Psoas muscle (tissue), 8 donors: Measurements from ENCODE around the gene CLASRP. TPM values are rescaled to one million over a fixed set of nuclear protein-coding genes. Genes with fewer than 3 reads are reported as not detected.

Experiments
- ATAC-seq, 4 donors: fragments of 200-7000 bp; cut with Tn5 transposase; one replicate each; pipeline ENCODE4 v1.9.1; 2020; ENCODE audit warnings: moderate library complexity in 3 of 4, mild to moderate bottlenecking in 2 of 4
- DNase-seq, 2 donors: peaks; one replicate each; pipeline ENCODE4 v3.0.0-alpha.2; 2020
- H3K27ac ChIP-seq: fragments of 200-600 bp; one replicate; pipeline ENCODE4 v1.8.0; 2022
- H3K27me3 ChIP-seq, 3 donors: fragments of 200-600 bp in 1 of 3; one replicate each; pipeline versions ENCODE4 v1.6.1 to v1.8.0; 2013 to 2022; ENCODE audit warnings: low read length in 2 of 3, mild to moderate bottlenecking in 2 of 3, moderate library complexity in 1 of 3; ENCODE audit not compliant: insufficient read depth in 3 of 3
- H3K36me3 ChIP-seq, 2 donors: fragments of 200-600 bp in 1 of 2; one replicate each; pipeline versions ENCODE4 v1.6.1 to v1.8.0; 2013 to 2022; ENCODE audit warnings: low read depth in 1 of 2, mild to moderate bottlenecking in 1 of 2, moderate library complexity in 1 of 2; ENCODE audit not compliant: insufficient read depth in 1 of 2
- H3K4me1 ChIP-seq: fragments of 200-600 bp; one replicate; pipeline ENCODE4 v1.8.0; 2022
- H3K4me3 ChIP-seq: fragments of 200-600 bp; one replicate; pipeline ENCODE4 v1.8.0; 2022; ENCODE audit warnings: mild to moderate bottlenecking
- H3K9me3 ChIP-seq: fragments of 200-600 bp; one replicate; pipeline ENCODE4 v1.8.0; 2022
- WGBS, 3 donors: extraction: QIAGEN DNeasy Blood & Tissue Kit; methylation state at CpG; one replicate each; pipeline versions ENCODE4 v1.1.6 to v1.1.7; 2013; 5-methylcytosine and 5-hydroxymethylcytosine counted together
- intact Hi-C, 2 donors: fragments of 100-400 bp; cut with DNase I; formaldehyde crosslinking; loops; one replicate each; pipeline versions ENCODE4 v1.11.0 to v1.14.2; 2022
- polyA plus RNA-seq, 3 donors: library from polyadenylated mRNA; stranded (reverse); fragments of 200-250 nt; gene quantifications; one replicate each; pipeline ENCODE4 v1.2.3, GENCODE V29; 2013
- total RNA-seq, 4 donors: library from RNA; stranded (reverse); fragmentation: NEBNext Ultra II Directional in 2 of 4; extraction: Animal tissue kit (Norgen Biotek cat#: 25700) in 2 of 4; gene quantifications; one replicate each; pipeline versions ENCODE4 v1.2.1 to v1.2.4, GENCODE V29; 2021 to 2023
- TF ChIP-seq, protein P1 (sequence below): fragments of 200-600 bp; IDR thresholded peaks from one replicate; pipeline ENCODE4 v1.8.0; 2022; ENCODE audit warnings: antibody characterized with exemption
- donor health status: healthy with polysubstance abuse.
- donor health status: DM: no; HTN: no; CAD: no; lungs with moderate emphysema.
- donor health status: Bipolar disorder and iron deficiency.
- donor health status: healthy.
- donor health status: DM: yes; HTN: yes; CAD: no.
- donor health status: DM: no; HTN: no; CAD: no.
- donor health status: DM: no; HTN: no; CAD: no.
- donor health status: DM: yes; HTN: yes; CAD: no.

Gene CLASRP
- total and polyA plus RNA-seq, 7 donors = 30.8 to 65.9 (median 37.4) TPM

DNA sequence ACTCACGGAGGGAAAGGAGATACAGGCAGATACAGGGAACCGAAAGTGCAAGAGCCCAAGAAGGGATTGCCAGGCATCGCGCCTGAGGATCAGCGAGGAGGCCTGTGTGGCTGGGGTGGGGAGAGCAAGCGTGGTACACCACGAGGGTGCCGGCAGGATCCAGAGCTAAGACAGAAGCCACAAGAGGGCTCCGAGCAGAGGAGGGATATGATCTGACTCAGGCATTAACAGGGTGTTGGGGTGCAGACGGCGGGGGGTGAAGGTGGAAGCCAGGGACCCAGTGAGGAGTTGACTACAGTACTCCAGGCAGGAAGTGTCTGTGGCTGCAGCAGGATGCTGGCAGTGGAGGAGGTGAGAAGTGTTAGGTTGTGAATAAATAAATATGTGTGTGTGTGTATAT lies 48.7 kb downstream of the CLASRP start:
- intact Hi-C loops = no loop called here
- 81 to 89% (median 85%) methylated on average over 11 of the region's 11 CpGs for WGBS, 3 donors
- H3K4me3 ChIP-seq = no peak overlapping the region

DNA sequence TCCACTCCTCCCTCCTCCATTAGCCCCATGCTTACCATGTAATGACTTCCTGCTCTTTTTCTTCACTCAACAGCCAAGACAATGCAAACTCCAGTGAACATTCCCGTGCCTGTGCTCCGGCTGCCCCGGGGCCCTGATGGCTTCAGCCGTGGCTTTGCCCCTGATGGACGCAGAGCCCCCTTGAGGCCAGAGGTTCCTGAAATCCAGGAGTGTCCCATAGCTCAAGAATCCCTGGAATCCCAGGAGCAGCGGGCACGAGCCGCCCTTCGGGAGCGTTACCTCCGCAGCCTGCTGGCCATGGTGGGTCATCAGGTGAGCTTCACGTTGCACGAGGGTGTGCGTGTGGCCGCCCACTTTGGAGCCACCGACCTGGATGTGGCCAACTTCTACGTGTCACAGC lies 51.2 kb downstream of the CLASRP start:
- Histone ChIP-seq H3K4me1 (peaks cover 21% of the 10 kb centered on the region), H3K27me3 (no peaks in the 10 kb centered on the region), H3K36me3 (peaks cover 0 to 44% of the 10 kb centered on the region in 2 donors), H3K4me3 (no peak overlapping the region), H3K9me3 (no peaks in the 10 kb centered on the region), H3K27ac (no peak overlapping the region)
- intact Hi-C loops = loop anchor here in 1 of 2 donors (5.0 to 10.0 kb wide), 2 partner anchors 37 to 245 kb away; no protein-coding TSS in a partner anchor
- DNase-seq (no peak), ATAC-seq (no peak)
- WGBS, 3 donors = 86 to 90% (median 89%) methylated on average over 17 of the region's 17 CpGs
- TF ChIP-seq, protein P1, sequence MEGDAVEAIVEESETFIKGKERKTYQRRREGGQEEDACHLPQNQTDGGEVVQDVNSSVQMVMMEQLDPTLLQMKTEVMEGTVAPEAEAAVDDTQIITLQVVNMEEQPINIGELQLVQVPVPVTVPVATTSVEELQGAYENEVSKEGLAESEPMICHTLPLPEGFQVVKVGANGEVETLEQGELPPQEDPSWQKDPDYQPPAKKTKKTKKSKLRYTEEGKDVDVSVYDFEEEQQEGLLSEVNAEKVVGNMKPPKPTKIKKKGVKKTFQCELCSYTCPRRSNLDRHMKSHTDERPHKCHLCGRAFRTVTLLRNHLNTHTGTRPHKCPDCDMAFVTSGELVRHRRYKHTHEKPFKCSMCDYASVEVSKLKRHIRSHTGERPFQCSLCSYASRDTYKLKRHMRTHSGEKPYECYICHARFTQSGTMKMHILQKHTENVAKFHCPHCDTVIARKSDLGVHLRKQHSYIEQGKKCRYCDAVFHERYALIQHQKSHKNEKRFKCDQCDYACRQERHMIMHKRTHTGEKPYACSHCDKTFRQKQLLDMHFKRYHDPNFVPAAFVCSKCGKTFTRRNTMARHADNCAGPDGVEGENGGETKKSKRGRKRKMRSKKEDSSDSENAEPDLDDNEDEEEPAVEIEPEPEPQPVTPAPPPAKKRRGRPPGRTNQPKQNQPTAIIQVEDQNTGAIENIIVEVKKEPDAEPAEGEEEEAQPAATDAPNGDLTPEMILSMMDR = no peak

More for the DNA sequence above, 48.7 kb downstream of the CLASRP start:
- Histone ChIP-seq H3K27me3 (no peaks in the 10 kb centered on the region), H3K4me1 (peaks cover 6% of the 10 kb centered on the region), H3K9me3 (no peaks in the 10 kb centered on the region), H3K36me3 (peaks cover 0 to 51% of the 10 kb centered on the region in 2 donors), H3K27ac (no peak overlapping the region)
- TF ChIP-seq, protein P1 = no peak
- ATAC-seq (no peak), DNase-seq (no peak)

DNA sequence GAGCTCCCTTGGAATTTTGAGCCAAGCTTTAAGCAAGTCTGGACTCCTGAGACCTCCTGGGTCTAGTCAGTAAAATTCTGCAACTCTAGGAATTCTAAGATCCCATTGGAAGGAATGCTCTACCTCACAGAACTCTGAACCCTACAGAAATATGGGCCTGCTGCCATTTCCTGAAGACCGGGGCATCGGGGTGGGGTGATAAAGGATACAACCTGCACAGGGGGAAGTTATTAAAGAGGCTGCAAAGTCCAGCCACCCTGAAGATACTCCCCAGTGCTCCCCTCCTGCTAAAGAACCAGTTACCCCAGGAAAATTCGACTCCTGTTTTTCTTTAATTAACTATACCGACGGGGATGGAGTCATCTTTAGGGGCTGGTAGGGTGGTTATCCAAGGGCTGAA lies 51.8 kb downstream of the CLASRP start:
- no peak overlapping the region for H3K27ac ChIP-seq
- intact Hi-C loops = loop anchor here in 1 of 2 donors (5.0 to 10.0 kb wide), 2 partner anchors 37 to 244 kb away; no protein-coding TSS in a partner anchor
- peaks cover 26% of the 10 kb centered on the region for H3K4me1 ChIP-seq
- H3K9me3 ChIP-seq = no peaks in the 10 kb centered on the region
- 41 to 47% (median 45%) methylated on average over 5 of the region's 5 CpGs for whole genome bisulfite sequencing, 3 donors
- DNase-seq = no peak
- ATAC-seq = no peak
- TF ChIP-seq, protein P1 = no peak
- H3K36me3 ChIP-seq = peaks cover 0 to 39% of the 10 kb centered on the region in 2 donors
- H3K4me3 ChIP-seq = peak overlapping the region; percentile 100
- H3K27me3 ChIP-seq = no peaks in the 10 kb centered on the region

DNA sequence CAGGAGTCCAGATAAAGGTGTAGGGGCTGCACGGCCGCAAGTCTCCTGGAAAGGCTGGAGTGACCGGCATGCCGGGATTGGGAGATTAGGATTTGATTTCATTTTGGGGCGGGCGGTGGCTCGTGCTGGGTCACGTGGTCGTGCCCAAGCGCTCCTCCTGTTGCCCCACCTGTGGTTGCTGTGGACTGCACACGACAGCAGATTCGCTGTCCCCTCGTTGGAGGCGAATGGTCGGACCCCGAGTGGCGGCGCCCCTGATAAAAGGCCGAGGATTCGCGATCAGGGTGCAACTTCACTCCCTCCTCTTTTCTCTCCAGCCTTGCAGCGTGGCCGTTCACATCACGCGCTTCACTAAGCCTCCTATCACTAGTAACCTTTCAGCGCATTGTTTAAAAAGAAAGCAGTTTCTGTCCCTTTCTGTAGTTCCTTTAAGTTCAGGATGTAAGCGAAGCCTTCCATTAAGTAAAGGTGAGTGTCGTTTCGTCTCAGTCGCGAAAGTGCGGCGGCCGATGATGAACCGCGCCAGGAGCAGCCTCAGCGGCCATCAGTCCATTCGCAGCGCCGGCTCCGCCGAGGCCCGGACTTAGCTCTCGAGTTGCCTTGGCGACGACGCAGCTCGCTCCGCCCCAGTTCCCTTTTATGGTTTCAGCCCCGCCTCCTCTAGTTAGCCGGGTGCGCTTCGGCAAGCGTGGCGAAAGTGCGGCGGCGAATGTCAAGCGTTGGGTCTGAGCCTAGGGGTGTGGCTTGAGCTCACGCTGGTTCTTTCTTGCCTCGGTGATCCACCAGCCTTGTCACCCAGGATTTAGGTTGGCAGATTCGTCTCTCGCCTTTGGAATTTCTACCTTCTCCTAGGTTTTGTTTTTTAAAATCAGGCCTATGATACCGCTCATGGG lies 52.4 kb downstream of the CLASRP start:
- DNase-seq (peak; percentile 98 to 99), ATAC-seq (peak; percentile 90 to 91 (median 90))
- Histone ChIP-seq H3K36me3 (peaks cover 0 to 35% of the 10 kb centered on the region in 2 donors), H3K4me1 (peaks cover 32% of the 10 kb centered on the region), H3K9me3 (no peaks in the 10 kb centered on the region), H3K27ac (peak overlapping the region; percentile 95), H3K4me3 (peak overlapping the region; percentile 100), H3K27me3 (no peaks in the 10 kb centered on the region)
- intact Hi-C loops = loop anchor here in 1 of 2 donors (5.0 to 10.0 kb wide), 2 partner anchors 36 to 244 kb away; no protein-coding TSS in a partner anchor
- WGBS, 3 donors = 6 to 8% (median 7%) methylated on average over 64 of the region's 64 CpGs
- TF ChIP-seq, protein P1 = no peak
